PC-9 (cell line): ENCODE measurements around the gene CLIC6. TPM values are rescaled to one million over a fixed set of nuclear protein-coding genes. Genes with fewer than 3 reads are reported as not detected.

ENCODE experiments used
- BruUV-seq: library from RNA; stranded (reverse); fragments of 400-500 nt; replicated peaks from 2 replicates; lab custom pipeline; 2021; lab: Mats Ljungman, UMichigan
- CTCF ChIA-PET: fragments of 300-600 bp; sonication (Branson Sonifier 250); formaldehyde crosslinking; loops from one replicate; lab custom pipeline; 2022; ENCODE audit warnings: antibody characterized with exemption; lab: Charles Lee
- POLR2A ChIA-PET: fragments of 300-600 bp; sonication (Branson Sonifier 250); formaldehyde crosslinking; loops from one replicate; lab custom pipeline; 2022; ENCODE audit warnings: antibody characterized with exemption; ENCODE audit not compliant: unreplicated experiment; lab: Charles Lee
- DNase-seq, 2 experiments: peaks; one replicate each; pipeline versions ENCODE4 v3.0.0 to v3.0.0-alpha.2; 2015 to 2022; ENCODE audit warnings: mixed read lengths in 1 of 2
- H2AFZ ChIP-seq: fragments of 200-600 bp; sonication (generic); 2 replicates; pipeline ENCODE4 v1.8.1; 2017; ENCODE audit warnings: antibody characterized with exemption
- H3F3A ChIP-seq: fragments of 200-600 bp; sonication (generic); 2 replicates; pipeline ENCODE4 v1.8.1; 2017; ENCODE audit warnings: antibody characterized with exemption, mild to moderate bottlenecking, low read depth; ENCODE audit not compliant: insufficient read depth
- H3K27ac ChIP-seq: fragments of 200-600 bp; sonication (generic); 2 replicates; pipeline ENCODE4 v1.6.1; 2016; ENCODE audit warnings: mixed run types
- H3K27me3 ChIP-seq: fragments of 200-600 bp; sonication (generic); 2 replicates; pipeline ENCODE4 v1.6.1; 2016; ENCODE audit warnings: low read depth, mixed run types; ENCODE audit not compliant: insufficient read depth
- H3K36me3 ChIP-seq: fragments of 200-600 bp; sonication (generic); 2 replicates; pipeline ENCODE4 v1.6.1; 2016; ENCODE audit warnings: low read depth, mixed run types
- H3K4me1 ChIP-seq: fragments of 200-600 bp; sonication (generic); replicated peaks from 2 replicates; pipeline ENCODE4 v1.6.1; 2016; ENCODE audit warnings: mixed run types; ENCODE audit not compliant: insufficient read depth
- H3K4me2 ChIP-seq: fragments of 200-600 bp; sonication (generic); 2 replicates; pipeline ENCODE4 v1.6.1; 2017; ENCODE audit warnings: mixed run types
- H3K4me3 ChIP-seq: fragments of 200-600 bp; sonication (generic); 2 replicates; pipeline ENCODE4 v1.6.1; 2016; ENCODE audit warnings: mixed run types
- H3K79me2 ChIP-seq: fragments of 200-600 bp; sonication (generic); 2 replicates; pipeline ENCODE4 v1.6.1; 2017; ENCODE audit warnings: low read depth, mixed run types
- H3K9me2 ChIP-seq: fragments of 200-600 bp; sonication (generic); 2 replicates; pipeline ENCODE4 v1.8.1; 2017; ENCODE audit warnings: mild to moderate bottlenecking; ENCODE audit not compliant: insufficient read depth
- H3K9me3 ChIP-seq: fragments of 200-600 bp; sonication (generic); 2 replicates; pipeline ENCODE4 v1.8.1; 2016; ENCODE audit warnings: low read depth; ENCODE audit not compliant: insufficient read depth
- H4K20me1 ChIP-seq: fragments of 200-600 bp; sonication (generic); 2 replicates; pipeline ENCODE4 v1.8.1; 2017; ENCODE audit not compliant: insufficient read depth
- EZH2 ChIP-seq: fragments of 200-600 bp; sonication (generic); IDR thresholded peaks from 2 replicates; pipeline ENCODE4 v1.8.0; 2017; ENCODE audit warnings: antibody characterized with exemption, low read depth
- intact Hi-C: fragments of 100-400 bp; cut with micrococcal nuclease; formaldehyde crosslinking; loops from one replicate; pipeline ENCODE4 v1.10.0; 2022; ENCODE audit not compliant: unreplicated experiment
- total RNA-seq: library from RNA; stranded (reverse); gene quantifications from 2 replicates; pipeline ENCODE4 v1.2.3, GENCODE V29; 2021
- TF ChIP-seq, protein P1 (sequence below): fragments of 200-600 bp; sonication (generic); conservative IDR thresholded peaks from 2 replicates; pipeline ENCODE4 v1.6.1; 2017; ENCODE audit warnings: mixed run types, antibody characterized with exemption, mild to moderate bottlenecking, moderate library complexity

CLIC6 gene
- total RNA-seq, 1 experiment from 2014 or later: not detected

DNA sequence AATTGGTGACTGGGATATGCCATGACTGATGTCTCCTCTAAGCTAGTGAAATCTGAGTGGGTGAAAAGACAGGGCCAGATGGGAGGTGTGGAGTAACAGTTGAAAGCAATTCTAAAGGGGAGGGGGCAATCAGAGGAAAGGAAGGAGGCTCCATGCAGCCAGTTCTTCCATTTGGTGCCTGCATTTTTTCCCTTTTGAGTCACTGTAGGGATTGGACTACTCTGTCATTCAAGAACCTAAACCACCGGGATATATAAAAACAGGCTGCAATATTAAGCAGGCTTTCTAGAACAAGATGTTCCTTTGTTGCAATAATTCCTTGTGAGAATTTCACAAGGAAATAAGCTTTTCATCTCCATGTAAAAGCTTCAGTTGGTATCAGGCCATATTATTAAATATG is 18.3 kb downstream of the CLIC6 start:
- Histone ChIP-seq H3K9me3 (no peaks in the 10 kb centered on the region), H3K27ac (no peak overlapping the region), H3F3A (peaks cover 19% of the 10 kb centered on the region; the same call in 1 of the 2 replicates), H3K36me3 (no peaks in the 10 kb centered on the region), H3K4me3 (no peak overlapping the region), H3K79me2 (no peaks in the 10 kb centered on the region), H3K27me3 (no peaks in the 10 kb centered on the region), H3K4me2 (no peak overlapping the region), H3K9me2 (no peaks in the 10 kb centered on the region), H3K4me1 (peaks cover 24% of the 10 kb centered on the region), H4K20me1 (no peaks in the 10 kb centered on the region), H2AFZ (no peak overlapping the region)
- POLR2A ChIA-PET: no interaction called here
- TF ChIP-seq EZH2: no peak
- TF ChIP-seq, protein P1, sequence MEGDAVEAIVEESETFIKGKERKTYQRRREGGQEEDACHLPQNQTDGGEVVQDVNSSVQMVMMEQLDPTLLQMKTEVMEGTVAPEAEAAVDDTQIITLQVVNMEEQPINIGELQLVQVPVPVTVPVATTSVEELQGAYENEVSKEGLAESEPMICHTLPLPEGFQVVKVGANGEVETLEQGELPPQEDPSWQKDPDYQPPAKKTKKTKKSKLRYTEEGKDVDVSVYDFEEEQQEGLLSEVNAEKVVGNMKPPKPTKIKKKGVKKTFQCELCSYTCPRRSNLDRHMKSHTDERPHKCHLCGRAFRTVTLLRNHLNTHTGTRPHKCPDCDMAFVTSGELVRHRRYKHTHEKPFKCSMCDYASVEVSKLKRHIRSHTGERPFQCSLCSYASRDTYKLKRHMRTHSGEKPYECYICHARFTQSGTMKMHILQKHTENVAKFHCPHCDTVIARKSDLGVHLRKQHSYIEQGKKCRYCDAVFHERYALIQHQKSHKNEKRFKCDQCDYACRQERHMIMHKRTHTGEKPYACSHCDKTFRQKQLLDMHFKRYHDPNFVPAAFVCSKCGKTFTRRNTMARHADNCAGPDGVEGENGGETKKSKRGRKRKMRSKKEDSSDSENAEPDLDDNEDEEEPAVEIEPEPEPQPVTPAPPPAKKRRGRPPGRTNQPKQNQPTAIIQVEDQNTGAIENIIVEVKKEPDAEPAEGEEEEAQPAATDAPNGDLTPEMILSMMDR: no peak
- CTCF ChIA-PET: no interaction called here
- no peak for DNase-seq
- intact Hi-C loops: no loop called here
- no TSS peak for BruUV-seq

GRCh38 chr21:34687745-34688144 is 19.0 kb downstream of the CLIC6 start:
- Histone ChIP-seq H3K9me3 (no peaks in the 10 kb centered on the region), H3K4me1 (peaks cover 31% of the 10 kb centered on the region), H2AFZ (no peak overlapping the region), H3K27me3 (no peaks in the 10 kb centered on the region), H3K9me2 (no peaks in the 10 kb centered on the region), H4K20me1 (no peaks in the 10 kb centered on the region), H3K4me3 (no peak overlapping the region), H3K27ac (no peak overlapping the region), H3K79me2 (no peaks in the 10 kb centered on the region), H3F3A (peaks cover 19% of the 10 kb centered on the region; the same call in 1 of the 2 replicates), H3K36me3 (no peaks in the 10 kb centered on the region), H3K4me2 (no peak overlapping the region)
- CTCF ChIA-PET: interaction anchor here (1.0 kb wide), 1 partner anchor 693 kb away, joined by 3 read pairs; no protein-coding TSS in a partner anchor
- BruUV-seq: no TSS peak
- TF ChIP-seq, protein P1: no peak
- intact Hi-C loops: no loop called here
- POLR2A ChIA-PET: no interaction called here
- DNase-seq: no peak

- CTCF ChIA-PET: interaction anchor here (1.0 kb wide), 1 partner anchor 693 kb away, joined by 3 read pairs; no protein-coding TSS in a partner anchor
- Histone ChIP-seq H3F3A (peaks cover 19% of the 10 kb centered on the region; the same call in 1 of the 2 replicates), H2AFZ (no peak overlapping the region), H3K4me2 (no peak overlapping the region), H4K20me1 (no peaks in the 10 kb centered on the region), H3K4me3 (no peak overlapping the region), H3K9me3 (no peaks in the 10 kb centered on the region), H3K27me3 (no peaks in the 10 kb centered on the region), H3K36me3 (no peaks in the 10 kb centered on the region), H3K79me2 (no peaks in the 10 kb centered on the region), H3K27ac (no peak overlapping the region), H3K4me1 (peaks cover 35% of the 10 kb centered on the region), H3K9me2 (no peaks in the 10 kb centered on the region)
- no TSS peak for BruUV-seq
- POLR2A ChIA-PET: no interaction called here
- TF ChIP-seq, protein P1: 0 out of 2 replicates have a peak, but pooled peaks have one; percentile 28
- TF ChIP-seq EZH2: no peak
- intact Hi-C loops: no loop called here
- DNase-seq: peak in 1 of 2 experiments; percentile 24
These were observed 19.4 kb downstream of the CLIC6 start for GRCh38 chr21:34688145-34688544.
